Occipital lobe (tissue), 2 donors: ENCODE data around the gene KRTAP29-1. TPM values are rescaled to one million over a fixed set of nuclear protein-coding genes. Genes with fewer than 3 reads are reported as not detected.
"Not testable (repeated sequence)": the region's sequence is repeated elsewhere in the genome, so short reads cannot be mapped to it uniquely, and the experiment has no call there.

Source experiments
- DNase-seq: peaks from one replicate; lab custom pipeline; 2025; lab: John Stamatoyannopoulos, UW
- total RNA-seq: library from RNA; depleted of rRNA; stranded (reverse); fragments of >200 nt; gene quantifications from one replicate; pipeline ENCODE4 v1.2.3, GENCODE V29; 2014

KRTAP29-1 gene
- not detected for total RNA-seq

DNA sequence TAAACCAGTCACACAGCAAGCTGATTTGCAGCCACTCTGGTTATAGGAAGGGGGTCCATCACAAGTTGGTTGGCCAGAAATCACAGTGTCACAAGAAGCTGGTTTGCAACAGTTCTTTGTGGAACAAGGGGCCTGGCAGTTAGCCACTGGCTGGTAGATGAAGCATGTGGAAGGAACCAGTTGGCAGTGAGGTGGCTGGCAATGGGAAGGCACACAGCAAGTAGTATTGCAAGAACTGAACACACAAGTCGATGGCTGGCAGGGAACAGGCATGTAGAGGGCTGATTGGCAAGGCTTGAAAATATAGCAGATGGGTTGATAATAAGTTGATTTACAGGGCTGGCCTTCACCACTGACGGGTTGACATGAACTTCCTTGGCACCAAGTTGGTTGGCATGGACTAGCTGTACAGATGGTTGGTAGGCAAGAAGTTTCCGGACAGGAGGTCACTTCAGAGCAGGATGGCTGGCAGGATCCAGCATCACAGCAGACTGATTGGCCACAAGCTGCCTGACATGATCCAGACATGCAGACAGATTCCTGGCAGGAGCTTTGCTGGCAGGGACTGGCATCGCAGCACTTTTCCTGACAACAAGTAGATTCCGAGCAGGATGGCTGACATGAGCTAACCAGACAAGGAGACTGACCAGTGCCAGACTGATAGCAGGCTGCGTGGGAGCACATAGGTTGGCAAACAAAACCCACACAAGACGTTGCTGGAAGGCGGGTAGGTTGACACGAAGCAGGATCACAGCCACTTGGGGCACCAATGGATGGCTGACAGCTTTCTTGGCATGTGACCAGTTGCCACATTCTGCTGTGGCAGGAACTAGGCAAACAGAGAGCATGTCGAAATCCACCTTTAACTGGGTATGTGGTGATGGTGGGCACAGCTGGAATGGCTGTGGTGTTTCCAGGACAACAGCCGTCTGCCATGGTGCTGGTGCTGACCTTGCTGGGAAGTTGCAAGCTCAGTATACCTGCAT lies at the start of gene KRTAP29-1:
Gene KRTAP29-1, minus strand, starts transcription at position 936 of the 986 bp plus-strand sequence. Its CDS starts 0 bp downstream, at position 936.
- no peak for DNase-seq

DNA sequence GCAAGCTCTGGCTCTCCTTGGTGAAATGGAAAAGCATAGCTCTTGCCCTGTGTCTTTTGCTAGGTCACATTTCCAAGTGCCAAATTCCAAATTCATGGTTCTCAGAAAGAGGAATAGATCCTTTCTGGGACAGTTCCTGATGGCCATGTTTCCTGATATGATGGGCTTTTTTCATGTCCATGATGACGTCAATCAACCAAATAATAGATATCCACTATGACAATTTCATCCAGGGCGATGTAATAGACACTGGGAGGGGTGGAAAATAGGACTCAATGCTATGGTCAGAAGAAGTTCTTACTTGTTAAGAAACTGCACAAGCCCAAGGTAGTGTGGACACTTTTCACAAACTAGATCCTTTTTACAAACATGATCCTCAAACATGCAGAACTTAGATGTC lies 48.5 kb upstream of the KRTAP29-1 start:
- DNase-seq, result no peak

GRCh38 chr17:41350381-41350878 lies 47.8 kb upstream of the KRTAP29-1 start, which contains the start of gene KRT33A:
TSS of gene KRT33A (minus strand) at chr17:41350828. CDS start at chr17:41350767, 61 bp downstream.
- DNase-seq, result not testable (repeated sequence)

- no peak for DNase-seq
Observed at GRCh38 chr17:41347869-41348760, 45.5 kb upstream of the KRTAP29-1 start.

DNA sequence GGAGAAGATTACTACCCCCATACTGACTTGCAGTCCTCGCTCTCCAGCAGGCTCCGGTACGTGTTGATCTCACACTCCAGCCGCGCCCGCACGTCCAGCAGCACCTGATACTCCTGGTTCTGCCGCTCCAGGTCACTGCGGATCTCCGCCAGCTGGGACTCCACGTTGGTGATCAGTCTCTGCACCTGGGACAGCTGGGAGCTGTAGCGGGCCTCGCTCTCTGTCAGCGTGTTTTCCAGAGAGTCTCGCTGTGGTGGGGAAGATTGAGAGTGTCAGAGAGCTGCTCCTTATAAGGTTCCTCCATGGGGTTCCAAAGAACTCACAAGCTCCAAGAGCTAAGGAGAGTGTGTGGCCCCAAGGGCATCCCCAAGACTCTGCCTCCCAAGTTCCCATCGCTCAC lies 43.8 kb upstream of the KRTAP29-1 start:
- not testable (repeated sequence) for DNase-seq

DNA sequence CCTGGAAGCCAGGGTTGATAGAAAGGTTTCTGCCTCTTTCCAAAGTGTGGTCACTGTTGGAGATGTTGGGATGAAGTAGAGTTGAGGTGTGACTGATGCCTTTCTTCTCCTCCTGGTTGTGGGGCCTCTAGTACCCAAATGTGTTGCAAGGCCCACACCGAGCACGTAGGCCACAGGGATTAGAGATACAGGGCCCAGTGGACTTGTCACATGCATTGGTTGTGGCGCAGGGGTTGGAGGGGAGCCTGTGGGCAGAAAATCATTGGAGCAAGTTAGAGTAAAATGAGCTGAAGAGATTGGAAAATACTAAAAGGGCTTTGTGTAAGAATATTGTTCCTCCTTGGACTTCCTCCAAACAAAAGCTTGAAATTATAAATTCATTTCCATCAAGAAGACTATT lies 43.3 kb upstream of the KRTAP29-1 start:
- DNase-seq, result no peak

- DNase-seq, result no peak
Observed at GRCh38 chr17:41343029-41343428, 40.4 kb upstream of the KRTAP29-1 start.

DNA sequence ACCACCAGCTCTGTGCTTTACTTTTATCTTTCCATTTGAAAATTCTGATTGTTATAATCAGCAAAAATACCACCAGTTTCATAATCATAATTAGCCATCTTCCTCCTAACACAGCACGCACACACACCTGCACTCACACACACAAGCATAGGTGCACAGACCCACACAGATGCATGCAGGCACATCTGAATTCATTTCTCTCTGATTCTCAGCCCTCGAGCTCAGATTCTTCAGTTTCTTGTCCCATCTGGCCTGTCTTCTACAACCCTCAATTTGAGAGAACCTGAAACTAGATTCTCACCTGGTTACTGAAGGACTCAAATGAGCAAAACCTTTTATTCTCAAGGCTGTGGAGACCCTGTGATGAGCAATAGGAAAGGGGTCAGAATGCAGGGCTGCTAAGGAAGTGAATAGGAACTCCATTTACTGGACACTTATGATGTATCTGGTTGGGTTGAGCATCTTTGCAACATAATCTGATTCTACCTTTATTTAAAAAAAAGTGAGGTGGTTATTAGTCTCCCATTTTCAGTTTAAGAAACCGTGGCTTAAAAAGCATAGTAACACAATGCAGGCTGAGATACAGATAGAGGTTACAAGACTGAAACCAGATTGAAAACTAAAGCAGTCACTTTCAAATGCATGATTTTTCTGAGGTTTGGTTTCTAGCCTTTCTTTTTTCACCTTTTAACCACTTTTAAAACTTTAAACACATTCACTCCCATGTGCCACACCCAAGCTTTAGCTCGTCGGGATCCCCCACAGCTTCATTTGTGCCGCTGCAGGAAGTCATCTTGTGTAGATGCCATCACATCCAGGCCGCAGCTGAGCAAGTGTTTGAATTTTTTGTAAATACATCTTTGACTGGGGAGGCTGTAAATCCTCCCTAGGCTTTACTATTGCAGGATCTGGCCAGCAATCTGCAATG lies 38.5 kb upstream of the KRTAP29-1 start:
- DNase-seq, result no peak

GRCh38 chr17:41340494-41340893 lies 37.8 kb upstream of the KRTAP29-1 start:
- DNase-seq, result no peak

DNA sequence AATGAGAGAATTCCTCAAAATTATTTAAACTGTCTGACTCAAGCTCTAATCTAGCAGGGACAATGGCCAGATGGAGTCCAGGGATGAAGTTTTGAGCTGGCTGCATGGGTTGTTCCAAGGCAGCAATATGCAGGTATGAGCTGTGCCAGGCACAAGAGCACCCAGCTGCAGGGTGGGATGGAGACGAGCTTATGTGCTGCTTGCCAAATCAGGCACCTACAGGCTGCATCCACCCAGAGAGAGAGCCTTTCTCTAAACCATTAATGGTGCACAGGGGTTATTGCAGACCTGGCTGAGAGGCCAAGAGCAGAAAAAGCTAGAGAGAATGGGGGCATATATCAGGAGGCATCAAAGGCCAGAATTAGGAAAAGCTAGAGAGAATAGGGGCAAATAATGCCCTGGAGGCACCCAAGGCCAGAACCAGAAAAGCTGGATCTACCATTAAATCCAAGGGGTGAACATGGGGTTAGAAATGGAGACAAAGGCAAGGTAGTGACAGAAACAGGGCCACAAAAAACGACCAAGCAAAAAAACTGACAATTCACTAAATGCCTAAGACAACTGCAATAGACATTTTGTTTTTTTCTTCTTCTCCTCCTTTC lies 37.0 kb upstream of the KRTAP29-1 start:
- no peak for DNase-seq

GRCh38 chr17:41338961-41339485 lies 36.4 kb upstream of the KRTAP29-1 start:
- no peak for DNase-seq

DNA sequence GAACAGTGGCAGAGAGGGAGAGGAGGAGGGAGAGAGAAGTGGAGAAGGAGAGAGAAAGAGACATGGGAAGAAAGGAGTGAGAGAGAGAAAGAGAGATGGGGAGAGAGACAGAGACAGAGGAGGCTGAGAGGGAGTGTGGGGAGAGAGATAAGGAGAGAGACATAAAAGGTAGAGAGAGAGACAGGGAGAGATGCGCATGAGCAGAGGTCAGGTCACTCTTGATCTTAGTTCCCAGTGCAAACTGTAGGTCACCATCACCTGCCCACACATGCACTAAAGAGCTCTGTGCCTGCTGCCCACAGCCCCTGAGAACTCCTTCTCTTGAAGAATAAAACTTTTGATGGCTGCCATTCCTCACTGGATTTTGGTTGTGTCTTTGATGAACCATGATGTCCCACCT lies 33.1 kb upstream of the KRTAP29-1 start:
- DNase-seq, result no peak

DNA sequence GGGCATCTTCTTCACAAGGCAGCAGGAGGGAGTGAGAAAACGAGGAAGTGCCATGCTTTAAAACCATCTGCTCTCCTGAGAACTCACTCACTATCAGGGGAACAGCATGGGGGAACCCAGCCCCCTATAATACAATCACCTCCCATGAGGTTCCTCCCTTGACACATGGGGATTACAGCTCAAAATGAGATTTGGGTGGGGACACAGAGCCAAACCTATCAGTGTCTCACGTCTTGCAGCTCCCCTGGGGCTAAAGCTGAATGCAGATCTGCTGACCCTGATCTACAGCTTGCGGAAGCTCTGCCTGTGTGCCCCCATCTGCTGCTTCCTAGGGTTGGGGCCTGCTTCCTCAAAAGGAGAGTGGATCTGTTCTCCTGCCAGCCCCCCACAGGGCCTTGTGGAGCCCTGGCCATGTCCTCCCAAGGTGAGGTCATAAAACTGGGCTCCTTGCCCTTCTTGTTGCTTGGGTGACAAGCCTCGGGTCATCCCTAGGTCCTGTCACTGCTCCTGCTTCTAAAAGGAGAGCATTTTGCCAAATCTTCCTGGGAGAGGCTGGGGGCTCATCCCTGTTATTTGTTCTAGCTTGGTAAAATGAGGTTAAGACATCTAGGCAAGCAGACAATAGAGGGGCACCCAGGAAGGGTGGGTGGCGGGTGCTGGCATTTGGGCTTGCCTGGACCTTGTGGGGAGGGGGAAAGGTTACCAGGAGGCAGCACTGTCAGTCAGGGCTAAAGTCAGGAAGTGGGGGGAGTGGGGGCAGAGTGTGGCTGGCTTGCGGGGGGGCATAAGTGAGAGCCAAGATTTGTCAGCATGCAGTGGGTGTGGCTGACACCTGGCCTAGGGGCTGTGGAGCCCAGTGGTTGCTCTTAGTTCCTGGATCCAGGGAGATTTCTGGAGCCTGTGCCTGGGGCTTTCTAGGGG lies 32.0 kb upstream of the KRTAP29-1 start:
- no peak for DNase-seq

GRCh38 chr17:41333836-41334235 lies 31.2 kb upstream of the KRTAP29-1 start:
- no peak for DNase-seq

- DNase-seq, result no peak
Observed at GRCh38 chr17:41333098-41333497, 30.4 kb upstream of the KRTAP29-1 start.

- DNase-seq, result no peak
Observed at GRCh38 chr17:41332239-41332638, 29.6 kb upstream of the KRTAP29-1 start.

DNA sequence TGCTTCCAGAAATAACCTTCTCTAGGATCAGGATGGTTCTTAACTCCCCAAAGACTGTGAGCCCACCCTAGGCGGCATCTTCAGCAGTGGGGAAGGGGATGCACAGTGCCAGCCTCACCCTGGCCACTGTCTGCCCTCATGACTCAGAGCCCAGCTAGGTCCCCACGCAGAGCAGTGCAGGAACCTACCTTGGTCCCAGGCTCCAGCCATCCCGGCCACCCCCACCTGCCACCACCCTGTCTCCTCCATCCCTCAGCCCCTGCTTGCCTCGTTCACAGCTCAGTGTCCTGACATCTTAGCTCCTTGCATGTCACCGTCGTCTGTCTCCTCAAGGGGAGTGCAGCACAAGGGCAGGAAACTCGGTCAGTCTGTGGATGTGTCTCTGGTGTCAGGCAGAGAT lies 29.0 kb upstream of the KRTAP29-1 start:
- DNase-seq, result no peak

- DNase-seq, result no peak
Observed at GRCh38 chr17:41329279-41329948, 26.8 kb upstream of the KRTAP29-1 start.
